Peyer's patch (tissue), 4 donors: Measurements from ENCODE around the gene MYH3.

Experiments
- POLR2A ChIP-seq, 2 donors: fragments of 450-650 bp; IDR thresholded peaks; one replicate each; pipeline ENCODE4 v1.5.1; 2017; ENCODE audit warnings: antibody characterized with exemption in 2 of 2, mild to moderate bottlenecking in 2 of 2, moderate library complexity in 2 of 2
- TF ChIP-seq, protein P1 (sequence below), 6 experiments: fragments of 450-650 bp in 4 of 6; fragments of 200-600 bp in 2 of 6; sonication (generic) in 1 of 6; IDR thresholded peaks; one replicate each; pipeline ENCODE4 v1.5.1; 2017 to 2019; ENCODE audit warnings: antibody characterized with exemption in 6 of 6, mild to moderate bottlenecking in 3 of 6, moderate library complexity in 1 of 6

GRCh38 chr17:10621397-10621796 lies 35.7 kb downstream of the MYH3 start:
- TF ChIP-seq, protein P1, sequence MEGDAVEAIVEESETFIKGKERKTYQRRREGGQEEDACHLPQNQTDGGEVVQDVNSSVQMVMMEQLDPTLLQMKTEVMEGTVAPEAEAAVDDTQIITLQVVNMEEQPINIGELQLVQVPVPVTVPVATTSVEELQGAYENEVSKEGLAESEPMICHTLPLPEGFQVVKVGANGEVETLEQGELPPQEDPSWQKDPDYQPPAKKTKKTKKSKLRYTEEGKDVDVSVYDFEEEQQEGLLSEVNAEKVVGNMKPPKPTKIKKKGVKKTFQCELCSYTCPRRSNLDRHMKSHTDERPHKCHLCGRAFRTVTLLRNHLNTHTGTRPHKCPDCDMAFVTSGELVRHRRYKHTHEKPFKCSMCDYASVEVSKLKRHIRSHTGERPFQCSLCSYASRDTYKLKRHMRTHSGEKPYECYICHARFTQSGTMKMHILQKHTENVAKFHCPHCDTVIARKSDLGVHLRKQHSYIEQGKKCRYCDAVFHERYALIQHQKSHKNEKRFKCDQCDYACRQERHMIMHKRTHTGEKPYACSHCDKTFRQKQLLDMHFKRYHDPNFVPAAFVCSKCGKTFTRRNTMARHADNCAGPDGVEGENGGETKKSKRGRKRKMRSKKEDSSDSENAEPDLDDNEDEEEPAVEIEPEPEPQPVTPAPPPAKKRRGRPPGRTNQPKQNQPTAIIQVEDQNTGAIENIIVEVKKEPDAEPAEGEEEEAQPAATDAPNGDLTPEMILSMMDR (IDR thresholded peaks at IDR 0.05) = no peak
- no peak for TF ChIP-seq POLR2A (IDR thresholded peaks at IDR 0.05)
